ENCODE data around the gene SOX8.
"Not testable (repeated sequence)": the region's sequence is repeated elsewhere in the genome, so short reads cannot be mapped to it uniquely, and the experiment has no call there.

Gene SOX8

GRCh38 chr16:952321-952720, 29.2 kb upstream of the SOX8 start:
- DNase-seq, result peak in 2 of 10 donors; percentile 75 to 79

GRCh38 chr16:953818-954217, 27.8 kb upstream of the SOX8 start:
- intact Hi-C loops (cut with DNase I), result not testable (repeated sequence)
- DNase-seq, result peak in 2 of 10 donors; percentile 22 to 76

More at GRCh38 chr16:952321-952720, 29.2 kb upstream of the SOX8 start:
- intact Hi-C loops (cut with DNase I), result no loop called here

- intact Hi-C loops (cut with DNase I), result not testable (repeated sequence)
- DNase-seq, result peak in 3 of 10 donors; percentile 22 to 55 (median 43)
Measured at GRCh38 chr16:955766-956165, 25.8 kb upstream of the SOX8 start.

- peak in 3 of 10 donors; percentile 42 to 65 (median 61) for DNase-seq
- intact Hi-C loops (cut with DNase I), result no loop called here
Measured at GRCh38 chr16:959232-960040, 22.1 kb upstream of the SOX8 start.

GRCh38 chr16:962366-962765, 19.2 kb upstream of the SOX8 start:
- peak in 3 of 10 donors; percentile 41 to 64 (median 57) for DNase-seq
- intact Hi-C loops (cut with DNase I), result no loop called here

GRCh38 chr16:962901-963814, 18.4 kb upstream of the SOX8 start:
- peak in 3 of 10 donors; percentile 45 to 67 (median 58) for DNase-seq
- intact Hi-C loops (cut with DNase I), result no loop called here

- intact Hi-C loops (cut with DNase I), result no loop called here
- DNase-seq, result peak in 3 of 10 donors; percentile 42 to 79 (median 73)
Measured at GRCh38 chr16:963913-964312, 17.7 kb upstream of the SOX8 start.

- intact Hi-C loops (cut with DNase I), result loop anchor here (5.0 kb wide), 1 partner anchor 152 kb away; no protein-coding TSS in a partner anchor
Measured at GRCh38 chr16:964356-965035, 17.1 kb upstream of the SOX8 start.

GRCh38 chr16:965036-965395, 16.6 kb upstream of the SOX8 start:
- intact Hi-C loops (cut with DNase I), result loop anchor here (5.0 kb wide), 1 partner anchor 153 kb away; no protein-coding TSS in a partner anchor
- peak in 1 of 10 donors; percentile 68 for DNase-seq

More at GRCh38 chr16:964356-965035, 17.1 kb upstream of the SOX8 start:
- peak in 5 of 10 donors; percentile 40 to 89 (median 74) for DNase-seq

- DNase-seq, result no peak
Measured at GRCh38 chr16:965487-965886, 16.1 kb upstream of the SOX8 start.

GRCh38 chr16:966035-966434, 15.5 kb upstream of the SOX8 start:
- peak in 3 of 10 donors; percentile 57 to 81 (median 77) for DNase-seq
- intact Hi-C loops (cut with DNase I), result loop anchor here (5.0 kb wide), 1 partner anchor 154 kb away; no protein-coding TSS in a partner anchor

More at GRCh38 chr16:965487-965886, 16.1 kb upstream of the SOX8 start:
- intact Hi-C loops (cut with DNase I), result loop anchor here (5.0 kb wide), 1 partner anchor 153 kb away; no protein-coding TSS in a partner anchor

- DNase-seq, result peak in 2 of 10 donors; percentile 46 to 76
- intact Hi-C loops (cut with DNase I), result loop anchor here (5.0 kb wide), 1 partner anchor 154 kb away; no protein-coding TSS in a partner anchor
Measured at GRCh38 chr16:966505-966904, 15.1 kb upstream of the SOX8 start.

- intact Hi-C loops (cut with DNase I), result loop anchor here (5.0 kb wide), 1 partner anchor 155 kb away; no protein-coding TSS in a partner anchor
- DNase-seq, result peak in 3 of 10 donors; percentile 64 to 84 (median 68)
Measured at GRCh38 chr16:967077-967541, 14.5 kb upstream of the SOX8 start.

GRCh38 chr16:967546-968295, 13.8 kb upstream of the SOX8 start:
- peak in 2 of 10 donors; percentile 66 to 78 for DNase-seq
- intact Hi-C loops (cut with DNase I), result loop anchor here (5.0 kb wide), 1 partner anchor 155 kb away; no protein-coding TSS in a partner anchor

- intact Hi-C loops (cut with DNase I), result loop anchor here (5.0 kb wide), 1 partner anchor 156 kb away; no protein-coding TSS in a partner anchor
- peak in 1 of 10 donors; percentile 22 for DNase-seq
Measured at GRCh38 chr16:968620-969019, 12.9 kb upstream of the SOX8 start.

- intact Hi-C loops (cut with DNase I), result loop anchor here (5.0 to 10.0 kb wide), 2 partner anchors 55 to 157 kb away; no protein-coding TSS in a partner anchor
- peak in 5 of 10 donors; percentile 30 to 87 (median 76) for DNase-seq
Measured at GRCh38 chr16:969508-970385, 11.8 kb upstream of the SOX8 start.

- intact Hi-C loops (cut with DNase I), result loop anchor here (10.0 kb wide), 1 partner anchor 56 kb away; no protein-coding TSS in a partner anchor
- peak in 1 of 10 donors; percentile 75 for DNase-seq
Measured at GRCh38 chr16:970386-970765, 11.2 kb upstream of the SOX8 start.

Data from posterior cingulate gyrus (tissue), 11 donors.